GM18909 (cell line): ENCODE data around the gene SIK3.
A peak's percentile ranks its signal among the peaks of the same experiment; 100 is the strongest.

Experiments
- ATAC-seq: cut with Tn5 transposase; IDR thresholded peaks from one replicate; pipeline ENCODE4 v1.9.1; 2021; ENCODE audit warnings: mild to moderate bottlenecking; ENCODE audit not compliant: unreplicated experiment, poor library complexity

SIK3 gene

GRCh38 chr11:116855413-116855812, 242.8 kb downstream of the SIK3 start:
- ATAC-seq = no peak

- peak; percentile 94 for ATAC-seq
Observed at GRCh38 chr11:116853461-116854073, 244.7 kb downstream of the SIK3 start.

- no peak for ATAC-seq
Observed at GRCh38 chr11:116852261-116853031, 245.8 kb downstream of the SIK3 start.

GRCh38 chr11:116851626-116852025, 246.6 kb downstream of the SIK3 start:
- no peak for ATAC-seq

- no peak for ATAC-seq
Observed at GRCh38 chr11:116849486-116849885, 248.7 kb downstream of the SIK3 start.

GRCh38 chr11:116849060-116849459, 249.2 kb downstream of the SIK3 start:
- ATAC-seq = no peak

GRCh38 chr11:116847612-116848011, 250.6 kb downstream of the SIK3 start:
- ATAC-seq = no peak

GRCh38 chr11:116844722-116845121, 253.5 kb downstream of the SIK3 start:
- ATAC-seq = no peak

GRCh38 chr11:116843661-116844060, 254.6 kb downstream of the SIK3 start:
- no peak for ATAC-seq

GRCh38 chr11:116842909-116843308, 255.3 kb downstream of the SIK3 start:
- ATAC-seq = no peak

- ATAC-seq = no peak
Observed at GRCh38 chr11:116842117-116842516, 256.1 kb downstream of the SIK3 start.

GRCh38 chr11:116840746-116841296, 257.4 kb downstream of the SIK3 start:
- no peak for ATAC-seq

- ATAC-seq = no peak
Observed at GRCh38 chr11:116840224-116840745, 257.9 kb downstream of the SIK3 start.

- no peak for ATAC-seq
Observed at GRCh38 chr11:116838321-116839084, 259.7 kb downstream of the SIK3 start.

- ATAC-seq = no peak
Observed at GRCh38 chr11:116837231-116838091, 260.8 kb downstream of the SIK3 start, which contains the start of gene APOA1. Gene APOA1 (minus strand): TSS chr11:116837622. CDS start chr11:116837387, 235 bp downstream.

GRCh38 chr11:116836632-116836991, 261.6 kb downstream of the SIK3 start:
- no peak for ATAC-seq

- peak; percentile 83 for ATAC-seq
Observed at GRCh38 chr11:116835791-116836631, 262.2 kb downstream of the SIK3 start.

- ATAC-seq = peak; percentile 13
Observed at GRCh38 chr11:116835042-116835772, 263.0 kb downstream of the SIK3 start.
